ENCODE data around the gene KRT75. TPM values are rescaled to one million over a fixed set of nuclear protein-coding genes. Genes with fewer than 3 reads are reported as not detected.

The KRT75 gene
- total RNA-seq, 1 experiment from 2014 or later, result not detected

DNA sequence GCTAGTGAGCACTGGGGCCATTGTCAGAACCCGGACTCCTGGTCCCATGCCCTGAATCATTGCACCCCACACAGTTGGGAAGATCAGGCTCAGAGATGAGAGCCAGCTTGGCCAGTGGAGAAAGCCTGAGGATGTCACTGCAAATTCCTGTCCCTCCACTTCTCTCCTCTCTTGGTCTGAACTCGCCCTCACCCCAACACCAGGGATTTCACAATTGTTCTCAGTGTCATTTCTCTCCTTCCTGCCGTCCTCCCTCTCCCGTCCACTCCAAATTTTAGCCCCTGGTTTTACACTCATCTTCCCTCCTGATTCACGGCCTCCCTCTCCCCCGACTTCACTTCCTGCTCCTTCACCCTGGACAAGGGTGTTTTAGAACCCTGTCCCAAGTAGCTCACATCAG is 11.1 kb downstream of the KRT75 start (continued):
- TF ChIP-seq GABPB1 (CRISPR knock-in tag; IDR thresholded peaks at IDR 0.05) (no peak), RELA (CRISPR knock-in tag; IDR thresholded peaks at IDR 0.05; ENCODE audit: borderline replicate concordance) (no peak), MLX (CRISPR knock-in tag; IDR thresholded peaks at IDR 0.05) (no peak)

DNA sequence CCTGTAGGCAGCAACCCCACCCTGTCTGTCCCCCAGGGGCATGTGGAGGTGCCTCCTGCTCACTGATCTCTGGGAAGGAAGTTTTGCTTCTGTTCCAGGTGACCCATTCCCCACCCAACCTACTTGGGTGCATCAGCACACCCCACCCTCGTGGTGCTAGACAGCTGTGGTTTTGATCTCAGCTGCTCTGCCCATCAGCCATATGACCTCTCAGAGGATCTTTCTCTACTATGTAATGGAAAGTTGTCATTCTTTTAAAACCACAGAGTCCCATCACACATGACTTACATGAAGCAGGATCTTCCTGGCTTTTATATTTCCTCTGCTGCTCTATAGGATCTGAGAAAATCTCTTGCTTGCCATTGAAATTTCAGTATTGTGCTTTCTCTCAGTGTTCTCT is 14.5 kb downstream of the KRT75 start:
- Mint-ChIP-seq H3K4me3 (no peak overlapping the region), H3K9me3 (no peaks in the 10 kb centered on the region), H3K27ac (no peak overlapping the region), H3K36me3 (no peaks in the 10 kb centered on the region), H3K27me3 (ENCODE audit: low read depth) (no peaks in the 10 kb centered on the region; the same call in 1 of the 2 replicates), H3K4me1 (peaks cover 13% of the 10 kb centered on the region)
- ChIA-PET CTCF (interaction anchor here (0.9 kb wide), 1 partner anchor 446 kb away, joined by 3 read pairs; no protein-coding TSS in a partner anchor), POLR2A (no interaction called here)
- DNase-seq (ENCODE audit: low spot score), result no peak
- ATAC-seq, result no peak
- TF ChIP-seq, protein P1, sequence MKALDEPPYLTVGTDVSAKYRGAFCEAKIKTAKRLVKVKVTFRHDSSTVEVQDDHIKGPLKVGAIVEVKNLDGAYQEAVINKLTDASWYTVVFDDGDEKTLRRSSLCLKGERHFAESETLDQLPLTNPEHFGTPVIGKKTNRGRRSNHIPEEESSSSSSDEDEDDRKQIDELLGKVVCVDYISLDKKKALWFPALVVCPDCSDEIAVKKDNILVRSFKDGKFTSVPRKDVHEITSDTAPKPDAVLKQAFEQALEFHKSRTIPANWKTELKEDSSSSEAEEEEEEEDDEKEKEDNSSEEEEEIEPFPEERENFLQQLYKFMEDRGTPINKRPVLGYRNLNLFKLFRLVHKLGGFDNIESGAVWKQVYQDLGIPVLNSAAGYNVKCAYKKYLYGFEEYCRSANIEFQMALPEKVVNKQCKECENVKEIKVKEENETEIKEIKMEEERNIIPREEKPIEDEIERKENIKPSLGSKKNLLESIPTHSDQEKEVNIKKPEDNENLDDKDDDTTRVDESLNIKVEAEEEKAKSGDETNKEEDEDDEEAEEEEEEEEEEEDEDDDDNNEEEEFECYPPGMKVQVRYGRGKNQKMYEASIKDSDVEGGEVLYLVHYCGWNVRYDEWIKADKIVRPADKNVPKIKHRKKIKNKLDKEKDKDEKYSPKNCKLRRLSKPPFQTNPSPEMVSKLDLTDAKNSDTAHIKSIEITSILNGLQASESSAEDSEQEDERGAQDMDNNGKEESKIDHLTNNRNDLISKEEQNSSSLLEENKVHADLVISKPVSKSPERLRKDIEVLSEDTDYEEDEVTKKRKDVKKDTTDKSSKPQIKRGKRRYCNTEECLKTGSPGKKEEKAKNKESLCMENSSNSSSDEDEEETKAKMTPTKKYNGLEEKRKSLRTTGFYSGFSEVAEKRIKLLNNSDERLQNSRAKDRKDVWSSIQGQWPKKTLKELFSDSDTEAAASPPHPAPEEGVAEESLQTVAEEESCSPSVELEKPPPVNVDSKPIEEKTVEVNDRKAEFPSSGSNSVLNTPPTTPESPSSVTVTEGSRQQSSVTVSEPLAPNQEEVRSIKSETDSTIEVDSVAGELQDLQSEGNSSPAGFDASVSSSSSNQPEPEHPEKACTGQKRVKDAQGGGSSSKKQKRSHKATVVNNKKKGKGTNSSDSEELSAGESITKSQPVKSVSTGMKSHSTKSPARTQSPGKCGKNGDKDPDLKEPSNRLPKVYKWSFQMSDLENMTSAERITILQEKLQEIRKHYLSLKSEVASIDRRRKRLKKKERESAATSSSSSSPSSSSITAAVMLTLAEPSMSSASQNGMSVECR (CRISPR knock-in tag; IDR thresholded peaks at IDR 0.05; ENCODE audit: borderline replicate concordance), result no peak
- TF ChIP-seq TEAD4 (CRISPR knock-in tag; IDR thresholded peaks at IDR 0.05) (no peak), FOXJ3 (CRISPR knock-in tag; IDR thresholded peaks at IDR 0.05; ENCODE audit: borderline replicate concordance) (no peak), CREB1 (CRISPR knock-in tag; IDR thresholded peaks at IDR 0.05) (no peak), SP1 (CRISPR knock-in tag; conservative IDR thresholded peaks at IDR 0.05) (no peak), ZNF263 (CRISPR knock-in tag; IDR thresholded peaks at IDR 0.05; ENCODE audit: low read depth) (no peak), CREM (CRISPR knock-in tag; IDR thresholded peaks at IDR 0.05) (no peak), IRF2 (CRISPR knock-in tag; IDR thresholded peaks at IDR 0.05; ENCODE audit: borderline replicate concordance, low read depth) (no peak), ZNF232 (CRISPR knock-in tag; IDR thresholded peaks at IDR 0.05) (no peak), OVOL2 (CRISPR knock-in tag; IDR thresholded peaks at IDR 0.05; ENCODE audit: borderline replicate concordance) (no peak), MLX (CRISPR knock-in tag; IDR thresholded peaks at IDR 0.05) (no peak), PRRX2 (CRISPR knock-in tag; IDR thresholded peaks at IDR 0.05) (no peak)
- TF ChIP-seq, protein P2, sequence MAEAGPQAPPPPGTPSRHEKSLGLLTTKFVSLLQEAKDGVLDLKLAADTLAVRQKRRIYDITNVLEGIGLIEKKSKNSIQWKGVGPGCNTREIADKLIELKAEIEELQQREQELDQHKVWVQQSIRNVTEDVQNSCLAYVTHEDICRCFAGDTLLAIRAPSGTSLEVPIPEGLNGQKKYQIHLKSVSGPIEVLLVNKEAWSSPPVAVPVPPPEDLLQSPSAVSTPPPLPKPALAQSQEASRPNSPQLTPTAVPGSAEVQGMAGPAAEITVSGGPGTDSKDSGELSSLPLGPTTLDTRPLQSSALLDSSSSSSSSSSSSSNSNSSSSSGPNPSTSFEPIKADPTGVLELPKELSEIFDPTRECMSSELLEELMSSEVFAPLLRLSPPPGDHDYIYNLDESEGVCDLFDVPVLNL (CRISPR knock-in tag; IDR thresholded peaks at IDR 0.05; ENCODE audit: borderline replicate concordance, low read depth), result no peak
- TF ChIP-seq, protein P3, sequence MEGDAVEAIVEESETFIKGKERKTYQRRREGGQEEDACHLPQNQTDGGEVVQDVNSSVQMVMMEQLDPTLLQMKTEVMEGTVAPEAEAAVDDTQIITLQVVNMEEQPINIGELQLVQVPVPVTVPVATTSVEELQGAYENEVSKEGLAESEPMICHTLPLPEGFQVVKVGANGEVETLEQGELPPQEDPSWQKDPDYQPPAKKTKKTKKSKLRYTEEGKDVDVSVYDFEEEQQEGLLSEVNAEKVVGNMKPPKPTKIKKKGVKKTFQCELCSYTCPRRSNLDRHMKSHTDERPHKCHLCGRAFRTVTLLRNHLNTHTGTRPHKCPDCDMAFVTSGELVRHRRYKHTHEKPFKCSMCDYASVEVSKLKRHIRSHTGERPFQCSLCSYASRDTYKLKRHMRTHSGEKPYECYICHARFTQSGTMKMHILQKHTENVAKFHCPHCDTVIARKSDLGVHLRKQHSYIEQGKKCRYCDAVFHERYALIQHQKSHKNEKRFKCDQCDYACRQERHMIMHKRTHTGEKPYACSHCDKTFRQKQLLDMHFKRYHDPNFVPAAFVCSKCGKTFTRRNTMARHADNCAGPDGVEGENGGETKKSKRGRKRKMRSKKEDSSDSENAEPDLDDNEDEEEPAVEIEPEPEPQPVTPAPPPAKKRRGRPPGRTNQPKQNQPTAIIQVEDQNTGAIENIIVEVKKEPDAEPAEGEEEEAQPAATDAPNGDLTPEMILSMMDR (IDR thresholded peaks at IDR 0.05), result no peak
- TF ChIP-seq, protein P4, sequence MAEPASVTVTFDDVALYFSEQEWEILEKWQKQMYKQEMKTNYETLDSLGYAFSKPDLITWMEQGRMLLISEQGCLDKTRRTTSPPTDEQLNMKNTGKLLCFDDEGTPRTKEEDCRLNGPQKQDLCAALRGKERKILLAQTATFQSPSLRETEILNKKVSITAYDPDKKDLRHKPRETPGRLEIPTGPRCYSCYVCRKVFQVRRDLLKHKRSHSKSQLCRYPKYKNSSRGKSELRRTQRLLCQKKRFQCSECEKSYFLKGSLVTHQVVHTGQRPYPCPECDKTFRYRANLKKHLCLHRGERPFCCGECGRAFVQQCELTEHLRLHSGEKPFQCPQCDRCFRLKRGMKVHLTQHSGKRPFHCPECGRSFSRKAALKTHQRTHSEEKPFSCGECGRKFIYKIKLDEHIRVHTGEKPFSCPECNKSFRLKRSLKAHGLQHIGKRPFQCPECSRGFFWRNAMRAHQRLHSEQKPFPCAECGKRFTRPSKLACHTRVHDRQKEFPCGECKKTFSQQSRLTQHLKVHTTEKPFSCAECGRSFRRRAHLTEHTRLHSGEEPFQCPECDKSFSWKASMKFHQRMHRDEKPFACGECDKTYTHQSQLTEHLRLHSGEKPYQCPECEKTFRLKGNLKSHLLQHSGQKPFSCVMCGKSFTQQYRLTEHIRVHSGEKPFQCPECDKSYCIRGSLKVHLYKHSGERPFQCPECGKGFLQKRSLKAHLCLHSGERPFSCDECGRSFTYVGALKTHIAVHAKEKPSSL (CRISPR knock-in tag; conservative IDR thresholded peaks at IDR 0.05), result no peak
- TF ChIP-seq, protein P5, sequence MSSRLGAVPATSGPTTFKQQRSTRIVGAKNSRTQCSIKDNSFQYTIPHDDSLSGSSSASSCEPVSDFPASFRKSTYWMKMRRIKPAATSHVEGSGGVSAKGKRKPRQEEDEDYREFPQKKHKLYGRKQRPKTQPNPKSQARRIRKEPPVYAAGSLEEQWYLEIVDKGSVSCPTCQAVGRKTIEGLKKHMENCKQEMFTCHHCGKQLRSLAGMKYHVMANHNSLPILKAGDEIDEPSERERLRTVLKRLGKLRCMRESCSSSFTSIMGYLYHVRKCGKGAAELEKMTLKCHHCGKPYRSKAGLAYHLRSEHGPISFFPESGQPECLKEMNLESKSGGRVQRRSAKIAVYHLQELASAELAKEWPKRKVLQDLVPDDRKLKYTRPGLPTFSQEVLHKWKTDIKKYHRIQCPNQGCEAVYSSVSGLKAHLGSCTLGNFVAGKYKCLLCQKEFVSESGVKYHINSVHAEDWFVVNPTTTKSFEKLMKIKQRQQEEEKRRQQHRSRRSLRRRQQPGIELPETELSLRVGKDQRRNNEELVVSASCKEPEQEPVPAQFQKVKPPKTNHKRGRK (CRISPR knock-in tag; IDR thresholded peaks at IDR 0.05; ENCODE audit: borderline replicate concordance), result no peak
- TF ChIP-seq, protein P6, sequence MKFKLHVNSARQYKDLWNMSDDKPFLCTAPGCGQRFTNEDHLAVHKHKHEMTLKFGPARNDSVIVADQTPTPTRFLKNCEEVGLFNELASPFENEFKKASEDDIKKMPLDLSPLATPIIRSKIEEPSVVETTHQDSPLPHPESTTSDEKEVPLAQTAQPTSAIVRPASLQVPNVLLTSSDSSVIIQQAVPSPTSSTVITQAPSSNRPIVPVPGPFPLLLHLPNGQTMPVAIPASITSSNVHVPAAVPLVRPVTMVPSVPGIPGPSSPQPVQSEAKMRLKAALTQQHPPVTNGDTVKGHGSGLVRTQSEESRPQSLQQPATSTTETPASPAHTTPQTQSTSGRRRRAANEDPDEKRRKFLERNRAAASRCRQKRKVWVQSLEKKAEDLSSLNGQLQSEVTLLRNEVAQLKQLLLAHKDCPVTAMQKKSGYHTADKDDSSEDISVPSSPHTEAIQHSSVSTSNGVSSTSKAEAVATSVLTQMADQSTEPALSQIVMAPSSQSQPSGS (CRISPR knock-in tag; IDR thresholded peaks at IDR 0.05; ENCODE audit: borderline replicate concordance, low read depth), result no peak
